Activated T-cell treated with anti-CD3 and anti-CD28 coated beads, Interleukin-2, amount 50 U/mL, for 1 hour (primary cell): ENCODE data around the gene LRRC28.
A peak's percentile ranks its signal among the peaks of the same experiment; 100 is the strongest.

ENCODE experiments used
- DNase-seq: peaks from one replicate; pipeline ENCODE4 v3.0.0-alpha.2; 2020

The LRRC28 gene

GRCh38 chr15:99307735-99308134, 56.5 kb downstream of the LRRC28 start:
- DNase-seq: no peak

GRCh38 chr15:99310745-99311144, 59.5 kb downstream of the LRRC28 start:
- DNase-seq: no peak

- DNase-seq: no peak
Observed at GRCh38 chr15:99312228-99312627, 60.9 kb downstream of the LRRC28 start.

- no peak for DNase-seq
Observed at GRCh38 chr15:99312794-99313193, 61.5 kb downstream of the LRRC28 start.

GRCh38 chr15:99315636-99316035, 64.4 kb downstream of the LRRC28 start:
- no peak for DNase-seq

- DNase-seq: no peak
Observed at GRCh38 chr15:99320374-99321215, 69.3 kb downstream of the LRRC28 start.

- no peak for DNase-seq
Observed at GRCh38 chr15:99321468-99321867, 70.2 kb downstream of the LRRC28 start.

GRCh38 chr15:99322643-99323405, 71.5 kb downstream of the LRRC28 start:
- no peak for DNase-seq

GRCh38 chr15:99324082-99324620, 72.9 kb downstream of the LRRC28 start:
- no peak for DNase-seq

GRCh38 chr15:99324700-99325099, 73.4 kb downstream of the LRRC28 start:
- DNase-seq: no peak

GRCh38 chr15:99326235-99326634, 75.0 kb downstream of the LRRC28 start:
- DNase-seq: no peak

- DNase-seq: no peak
Observed at GRCh38 chr15:99328106-99329072, 77.1 kb downstream of the LRRC28 start.

GRCh38 chr15:99331381-99331780, 80.1 kb downstream of the LRRC28 start:
- DNase-seq: no peak

- no peak for DNase-seq
Observed at GRCh38 chr15:99333413-99333812, 82.1 kb downstream of the LRRC28 start.

GRCh38 chr15:99333981-99334380, 82.7 kb downstream of the LRRC28 start:
- DNase-seq: no peak

GRCh38 chr15:99335508-99335907, 84.2 kb downstream of the LRRC28 start:
- DNase-seq: no peak

- DNase-seq: no peak
Observed at GRCh38 chr15:99336794-99337193, 85.5 kb downstream of the LRRC28 start.

- DNase-seq: no peak
Observed at GRCh38 chr15:99340347-99340746, 89.1 kb downstream of the LRRC28 start.

- DNase-seq: no peak
Observed at GRCh38 chr15:99341786-99342185, 90.5 kb downstream of the LRRC28 start.

- no peak for DNase-seq
Observed at GRCh38 chr15:99343208-99343607, 91.9 kb downstream of the LRRC28 start.

- DNase-seq: peak; percentile 57
Observed at GRCh38 chr15:99343881-99344551, 92.7 kb downstream of the LRRC28 start.

- DNase-seq: no peak
Observed at GRCh38 chr15:99344639-99345038, 93.4 kb downstream of the LRRC28 start.
